Prostate gland (tissue), 2 donors: ENCODE results near the gene TBCCD1. TPM values are rescaled to one million over a fixed set of nuclear protein-coding genes. Genes with fewer than 3 reads are reported as not detected.

Experiments
- DNase-seq: peaks from one replicate; pipeline ENCODE4 v3.0.0-alpha.2; 2019; ENCODE audit warnings: low spot score
- H3K27ac ChIP-seq, 2 donors: fragments of 200-600 bp; sonication (generic); 2 replicates each; pipeline ENCODE4 v1.5.1; 2017 to 2019
- H3K27me3 ChIP-seq: fragments of 200-600 bp; sonication (generic); replicated peaks from 2 replicates; pipeline ENCODE4 v1.5.1; 2019; ENCODE audit not compliant: insufficient read depth
- H3K36me3 ChIP-seq, 2 donors: fragments of 200-600 bp; sonication (generic); 1 replicate in 1 of 2; 2 replicates in 1 of 2; pipeline versions ENCODE4 v1.5.1 to v1.8.1; 2017 to 2019
- H3K4me1 ChIP-seq: fragments of 200-600 bp; sonication (generic); replicated peaks from 2 replicates; pipeline ENCODE4 v1.5.1; 2019
- H3K4me3 ChIP-seq, 2 donors: fragments of 200-600 bp; sonication (generic); 2 replicates each; pipeline ENCODE4 v1.5.1; 2017 to 2019
- H3K9me3 ChIP-seq: fragments of 200-600 bp; sonication (generic); 2 replicates; pipeline ENCODE4 v1.5.1; 2017
- POLR2A ChIP-seq: fragments of 450-650 bp; IDR thresholded peaks from one replicate; pipeline ENCODE4 v1.6.1; 2016; ENCODE audit warnings: antibody characterized with exemption, mild to moderate bottlenecking
- POLR2AphosphoS5 ChIP-seq: sonication (generic); formaldehyde crosslinking; IDR thresholded peaks from one replicate; pipeline ENCODE4 v1.6.1; 2017; ENCODE audit warnings: antibody characterized with exemption
- WGBS: methylation state at CpG from one replicate; pipeline ENCODE4 v1.1.5; 2018; 5-methylcytosine and 5-hydroxymethylcytosine counted together
- intact Hi-C: fragments of 100-400 bp; cut with DNase I; formaldehyde crosslinking; loops from one replicate; pipeline ENCODE4 v1.14.2; 2022
- total RNA-seq, 2 donors: library from RNA; depleted of rRNA; stranded (reverse); fragments of >200 nt; gene quantifications; one replicate each; pipeline ENCODE4 v1.1.0, GENCODE V29; 2016
- TF ChIP-seq, protein P1 (sequence below), 4 experiments: fragments of 200-600 bp in 2 of 4; fragments of 450-650 bp in 2 of 4; sonication (generic) in 2 of 4; IDR thresholded peaks; 1 replicate in 3 of 4; 2 replicates in 1 of 4; pipeline ENCODE4 v1.5.1; 2016 to 2019; ENCODE audit warnings: antibody characterized with exemption in 4 of 4, mild to moderate bottlenecking in 2 of 4, moderate library complexity in 2 of 4

Gene TBCCD1
- total RNA-seq, 2 donors from 2014 or later = 10.4 to 26.0 TPM

- Histone ChIP-seq H3K4me1 (no peaks in the 10 kb centered on the region), H3K27me3 (no peaks in the 10 kb centered on the region)
These were observed 45.9 kb downstream of the TBCCD1 start for GRCh38 chr3:186520957-186521842.

DNA sequence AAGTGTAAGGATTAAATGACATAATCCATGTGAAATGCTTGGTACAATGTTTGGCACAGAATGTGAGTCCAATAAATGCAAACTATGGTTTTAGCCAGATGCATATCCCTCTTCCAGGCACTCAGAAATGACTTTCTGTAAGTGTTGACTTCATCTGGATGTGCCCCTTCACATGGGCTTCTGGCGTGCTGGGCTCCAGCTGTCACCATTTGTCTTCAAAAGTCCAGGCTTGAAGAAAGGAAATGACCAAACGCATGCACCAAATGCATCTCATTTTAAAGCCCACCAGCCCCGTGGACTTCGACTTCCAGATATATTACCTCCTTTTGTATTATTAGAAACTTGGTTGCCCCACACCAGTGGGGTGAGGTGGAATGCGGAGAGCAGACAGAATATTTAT lies 46.7 kb downstream of the TBCCD1 start:
- Histone ChIP-seq H3K27ac (no peak overlapping the region), H3K9me3 (no peaks in the 10 kb centered on the region), H3K36me3 (no peaks in the 10 kb centered on the region), H3K4me3 (no peak overlapping the region), H3K27me3 (peaks cover 3% of the 10 kb centered on the region), H3K4me1 (no peaks in the 10 kb centered on the region)
- TF ChIP-seq POLR2AphosphoS5 = no peak
- TF ChIP-seq, protein P1, sequence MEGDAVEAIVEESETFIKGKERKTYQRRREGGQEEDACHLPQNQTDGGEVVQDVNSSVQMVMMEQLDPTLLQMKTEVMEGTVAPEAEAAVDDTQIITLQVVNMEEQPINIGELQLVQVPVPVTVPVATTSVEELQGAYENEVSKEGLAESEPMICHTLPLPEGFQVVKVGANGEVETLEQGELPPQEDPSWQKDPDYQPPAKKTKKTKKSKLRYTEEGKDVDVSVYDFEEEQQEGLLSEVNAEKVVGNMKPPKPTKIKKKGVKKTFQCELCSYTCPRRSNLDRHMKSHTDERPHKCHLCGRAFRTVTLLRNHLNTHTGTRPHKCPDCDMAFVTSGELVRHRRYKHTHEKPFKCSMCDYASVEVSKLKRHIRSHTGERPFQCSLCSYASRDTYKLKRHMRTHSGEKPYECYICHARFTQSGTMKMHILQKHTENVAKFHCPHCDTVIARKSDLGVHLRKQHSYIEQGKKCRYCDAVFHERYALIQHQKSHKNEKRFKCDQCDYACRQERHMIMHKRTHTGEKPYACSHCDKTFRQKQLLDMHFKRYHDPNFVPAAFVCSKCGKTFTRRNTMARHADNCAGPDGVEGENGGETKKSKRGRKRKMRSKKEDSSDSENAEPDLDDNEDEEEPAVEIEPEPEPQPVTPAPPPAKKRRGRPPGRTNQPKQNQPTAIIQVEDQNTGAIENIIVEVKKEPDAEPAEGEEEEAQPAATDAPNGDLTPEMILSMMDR (IDR thresholded peaks at IDR 0.05) = no peak
- TF ChIP-seq POLR2A = no peak
- WGBS = 81% methylated on average over 5 of the region's 5 CpGs
- DNase-seq = no peak
- intact Hi-C loops = no loop called here

More at GRCh38 chr3:186520957-186521842, 45.9 kb downstream of the TBCCD1 start:
- Histone ChIP-seq H3K9me3 (no peaks in the 10 kb centered on the region), H3K4me3 (no peak overlapping the region), H3K36me3 (no peaks in the 10 kb centered on the region), H3K27ac (no peak overlapping the region)
- WGBS = 68% methylated on average over 10 of the region's 10 CpGs
- TF ChIP-seq POLR2A (no peak), POLR2AphosphoS5 (no peak)
- TF ChIP-seq, protein P1 (IDR thresholded peaks at IDR 0.05) = no peak
- DNase-seq = no peak
- intact Hi-C loops = no loop called here

DNA sequence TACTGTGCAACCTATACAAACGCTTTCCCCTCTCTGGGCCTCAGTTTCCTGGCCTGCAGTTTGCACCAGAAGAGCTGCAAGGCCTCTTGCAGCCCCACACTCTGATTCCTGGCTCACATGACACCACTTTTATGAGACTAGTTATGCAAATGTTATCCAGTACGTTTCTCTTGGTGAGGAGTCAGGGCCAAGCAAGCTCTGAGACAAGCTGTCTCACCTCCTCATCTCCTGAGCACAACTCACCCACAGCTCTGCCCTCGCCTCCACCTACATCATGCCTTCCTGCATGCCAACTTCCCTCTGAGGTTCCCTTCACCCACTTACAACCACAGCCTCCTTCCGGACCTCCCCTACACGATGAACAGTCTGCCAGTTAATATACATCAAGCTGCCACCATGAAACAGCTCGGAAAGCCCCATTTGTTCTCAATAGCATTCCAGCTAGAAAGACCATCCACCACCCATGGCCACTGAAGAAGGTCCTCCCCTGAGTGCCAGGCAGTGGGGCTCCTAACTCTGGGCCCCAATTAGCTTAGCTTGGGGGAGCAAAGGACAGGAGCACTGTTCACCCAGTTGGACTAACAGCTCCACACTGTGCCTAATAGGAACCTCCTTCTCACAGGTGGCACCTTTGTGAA lies 48.0 kb downstream of the TBCCD1 start:
- Histone ChIP-seq H3K27ac (no peak overlapping the region), H3K36me3 (no peaks in the 10 kb centered on the region), H3K4me1 (no peaks in the 10 kb centered on the region), H3K9me3 (no peaks in the 10 kb centered on the region), H3K4me3 (no peak overlapping the region), H3K27me3 (peaks cover 3% of the 10 kb centered on the region)
- no peak for DNase-seq
- intact Hi-C loops = no loop called here
- WGBS = 51% methylated on average over 6 of the region's 6 CpGs
- no peak for TF ChIP-seq POLR2A
- TF ChIP-seq, protein P1 (IDR thresholded peaks at IDR 0.05) = no peak
- no peak for TF ChIP-seq POLR2AphosphoS5

DNA sequence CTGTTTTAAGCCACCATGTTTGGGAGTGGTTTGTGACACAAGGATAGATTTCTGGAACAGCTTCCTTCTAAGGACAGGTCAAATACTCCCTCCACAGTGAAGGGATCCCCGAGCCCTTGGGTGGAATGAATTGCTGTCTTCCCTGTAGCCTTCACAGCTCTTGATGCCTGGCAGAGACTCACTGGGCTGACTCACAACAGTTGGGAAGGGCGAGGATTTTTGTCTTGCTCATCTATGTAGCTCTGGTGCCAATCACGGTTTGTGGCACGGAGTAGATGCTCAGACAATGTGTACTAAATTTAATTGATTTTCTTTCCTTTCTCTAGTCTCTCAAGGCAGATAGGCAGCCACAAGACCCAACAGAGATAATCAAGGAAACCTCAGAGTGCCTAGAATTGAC lies 49.9 kb downstream of the TBCCD1 start:
- H3K36me3 ChIP-seq = no peaks in the 10 kb centered on the region
- TF ChIP-seq POLR2AphosphoS5 = no peak
- no peak overlapping the region for H3K27ac ChIP-seq
- H3K27me3 ChIP-seq = peaks cover 4% of the 10 kb centered on the region
- no peak for DNase-seq
- WGBS = 85% methylated on average over 4 of the region's 4 CpGs
- no peaks in the 10 kb centered on the region for H3K4me1 ChIP-seq
- no peak overlapping the region for H3K4me3 ChIP-seq
- intact Hi-C loops = no loop called here
- H3K9me3 ChIP-seq = no peaks in the 10 kb centered on the region

DNA sequence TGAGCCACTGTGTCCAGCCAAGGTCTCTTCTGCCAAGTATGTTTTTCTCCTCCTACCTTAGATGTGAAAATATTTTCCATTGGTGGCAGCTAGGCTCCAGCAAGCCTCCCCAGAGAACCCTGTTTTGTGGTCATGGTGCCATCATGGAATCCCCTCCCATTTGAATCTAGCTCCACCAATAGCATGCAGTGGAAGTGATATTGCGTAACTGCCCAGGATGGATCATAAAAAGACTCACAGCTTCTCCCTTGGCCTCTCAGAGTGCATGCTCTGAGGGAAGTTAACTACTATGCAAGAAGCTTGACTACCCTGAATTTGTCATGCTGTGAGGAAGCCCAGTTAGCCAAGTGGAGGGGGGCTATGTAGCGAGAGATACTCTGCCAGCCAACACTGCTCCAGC lies 50.5 kb downstream of the TBCCD1 start:
- intact Hi-C loops = no loop called here

More for the DNA sequence above, 50.5 kb downstream of the TBCCD1 start:
- TF ChIP-seq POLR2AphosphoS5 = no peak
- TF ChIP-seq, protein P1 (IDR thresholded peaks at IDR 0.05) = no peak
- no peak for TF ChIP-seq POLR2A
- Histone ChIP-seq H3K27ac (no peak overlapping the region), H3K4me1 (no peaks in the 10 kb centered on the region), H3K36me3 (no peaks in the 10 kb centered on the region), H3K4me3 (no peak overlapping the region), H3K27me3 (peaks cover 5% of the 10 kb centered on the region), H3K9me3 (no peaks in the 10 kb centered on the region)
- 95% methylated on average over 2 of the region's 2 CpGs for WGBS
- DNase-seq = no peak
